ENCODE measurements around the gene SOCS6. TPM values are rescaled to one million over a fixed set of nuclear protein-coding genes. Genes with fewer than 3 reads are reported as not detected.

Gene SOCS6
- total and polyA plus RNA-seq, 2 experiments from 2014 or later, result 4.4 to 13.3 TPM

- Histone ChIP-seq H3K4me1 (ENCODE audit: insufficient read depth) (peaks cover 19% of the 10 kb centered on the region), H3K79me2 (replicated peaks; ENCODE audit: insufficient read depth) (no peaks in the 10 kb centered on the region), H3K27me3 (ENCODE audit: insufficient read depth) (no peaks in the 10 kb centered on the region), H2AFZ (no peak overlapping the region), H3F3A (replicated peaks; ENCODE audit: low read depth) (no peaks in the 10 kb centered on the region), H3K4me2 (peak overlapping the region; percentile 35), H3K36me3 (ENCODE audit: insufficient read depth) (no peaks in the 10 kb centered on the region), H3K27ac (ENCODE audit: low read depth) (peak overlapping the region; percentile 93), H4K20me1 (replicated peaks; ENCODE audit: insufficient read depth) (no peaks in the 10 kb centered on the region), H3K4me3 (no peak overlapping the region), H3K9me2 (ENCODE audit: insufficient read depth) (peaks cover 7% of the 10 kb centered on the region; the same call in 1 of the 2 replicates)
- TF ChIP-seq POLR2AphosphoS5 (IDR thresholded peaks at IDR 0.05; ENCODE audit: low read depth) (no peak), STAT1 (IDR thresholded peaks at IDR 0.05; ENCODE audit: unreplicated experiment) (no peak), ZNF462 (CRISPR knock-in tag; IDR thresholded peaks at IDR 0.05) (peak; percentile 90), NANOG (IDR thresholded peaks at IDR 0.05; ENCODE audit: borderline replicate concordance) (peak; percentile 13; the same call in 1 of the 2 replicates)
- TF ChIP-seq, protein P1, sequence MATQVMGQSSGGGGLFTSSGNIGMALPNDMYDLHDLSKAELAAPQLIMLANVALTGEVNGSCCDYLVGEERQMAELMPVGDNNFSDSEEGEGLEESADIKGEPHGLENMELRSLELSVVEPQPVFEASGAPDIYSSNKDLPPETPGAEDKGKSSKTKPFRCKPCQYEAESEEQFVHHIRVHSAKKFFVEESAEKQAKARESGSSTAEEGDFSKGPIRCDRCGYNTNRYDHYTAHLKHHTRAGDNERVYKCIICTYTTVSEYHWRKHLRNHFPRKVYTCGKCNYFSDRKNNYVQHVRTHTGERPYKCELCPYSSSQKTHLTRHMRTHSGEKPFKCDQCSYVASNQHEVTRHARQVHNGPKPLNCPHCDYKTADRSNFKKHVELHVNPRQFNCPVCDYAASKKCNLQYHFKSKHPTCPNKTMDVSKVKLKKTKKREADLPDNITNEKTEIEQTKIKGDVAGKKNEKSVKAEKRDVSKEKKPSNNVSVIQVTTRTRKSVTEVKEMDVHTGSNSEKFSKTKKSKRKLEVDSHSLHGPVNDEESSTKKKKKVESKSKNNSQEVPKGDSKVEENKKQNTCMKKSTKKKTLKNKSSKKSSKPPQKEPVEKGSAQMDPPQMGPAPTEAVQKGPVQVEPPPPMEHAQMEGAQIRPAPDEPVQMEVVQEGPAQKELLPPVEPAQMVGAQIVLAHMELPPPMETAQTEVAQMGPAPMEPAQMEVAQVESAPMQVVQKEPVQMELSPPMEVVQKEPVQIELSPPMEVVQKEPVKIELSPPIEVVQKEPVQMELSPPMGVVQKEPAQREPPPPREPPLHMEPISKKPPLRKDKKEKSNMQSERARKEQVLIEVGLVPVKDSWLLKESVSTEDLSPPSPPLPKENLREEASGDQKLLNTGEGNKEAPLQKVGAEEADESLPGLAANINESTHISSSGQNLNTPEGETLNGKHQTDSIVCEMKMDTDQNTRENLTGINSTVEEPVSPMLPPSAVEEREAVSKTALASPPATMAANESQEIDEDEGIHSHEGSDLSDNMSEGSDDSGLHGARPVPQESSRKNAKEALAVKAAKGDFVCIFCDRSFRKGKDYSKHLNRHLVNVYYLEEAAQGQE (IDR thresholded peaks at IDR 0.05; ENCODE audit: unreplicated experiment), result no peak
- no peaks in the 10 kb centered on the region for H3K36me3 Mint-ChIP-seq (ENCODE audit: low read depth)
- peaks cover 28% of the 10 kb centered on the region for H3K4me1 Mint-ChIP-seq
- no peaks in the 10 kb centered on the region for H3K9me3 Mint-ChIP-seq
- H3K27me3 Mint-ChIP-seq (ENCODE audit: insufficient read depth, low read depth, poor library complexity), result no peaks in the 10 kb centered on the region
- DNase-seq (ENCODE audit: low spot score) (peak; percentile 83), ATAC-seq (peak; percentile 96)
- peak overlapping the region; percentile 96 for H3K27ac Mint-ChIP-seq
- peak overlapping the region; percentile 45 for H3K4me3 Mint-ChIP-seq
Measured at GRCh38 chr18:70366174-70366573, 77.3 kb downstream of the SOCS6 start.

All from GM23338 (cell line).